ENCODE measurements around the gene NTPCR.

The NTPCR gene

GRCh38 chr1:232950197-232951176 is at the start of gene NTPCR (continued):
- TF ChIP-seq ZNF449 (tag by site-specific recombination; IDR thresholded peaks at IDR 0.05) (no peak), ZEB2 (tag by site-specific recombination; IDR thresholded peaks at IDR 0.05) (no peak), ZNF660 (tag by site-specific recombination; IDR thresholded peaks at IDR 0.05) (peak; percentile 27), GLIS2 (tag by site-specific recombination; IDR thresholded peaks at IDR 0.05) (peak; percentile 83), ZNF157 (tag by site-specific recombination; IDR thresholded peaks at IDR 0.05) (no peak), AEBP2 (tag by site-specific recombination; IDR thresholded peaks at IDR 0.05; ENCODE audit: borderline replicate concordance) (no peak), ZSCAN30 (tag by site-specific recombination; IDR thresholded peaks at IDR 0.05) (peak; percentile 67; the same call in 1 of the 2 replicates), ZNF148 (tag by site-specific recombination; IDR thresholded peaks at IDR 0.05; ENCODE audit: borderline replicate concordance) (no peak), SP2 (tag by site-specific recombination; IDR thresholded peaks at IDR 0.05) (peak; percentile 96), ZNF266 (tag by site-specific recombination; IDR thresholded peaks at IDR 0.05; ENCODE audit: low read depth) (no peak), ZNF174 (tag by site-specific recombination; IDR thresholded peaks at IDR 0.05) (no peak), HOXD13 (CRISPR knock-in tag; IDR thresholded peaks at IDR 0.05; ENCODE audit: borderline replicate concordance) (no peak), PRDM2 (tag by site-specific recombination; IDR thresholded peaks at IDR 0.05; ENCODE audit: borderline replicate concordance) (no peak), ZBTB49 (tag by site-specific recombination; IDR thresholded peaks at IDR 0.05; ENCODE audit: low read depth) (no peak), ZNF280C (tag by site-specific recombination; IDR thresholded peaks at IDR 0.05) (no peak), ZNF558 (tag by site-specific recombination; IDR thresholded peaks at IDR 0.05) (peak; percentile 65; the same call in 1 of the 2 replicates), ZBTB20 (tag by site-specific recombination; IDR thresholded peaks at IDR 0.05) (no peak; the same call in 1 of the 2 replicates)

All from HEK293 (cell line).